ENCODE measurements around the gene TNFAIP2. TPM values are rescaled to one million over a fixed set of nuclear protein-coding genes. Genes with fewer than 3 reads are reported as not detected.

TNFAIP2 gene
- total and polyA plus RNA-seq, 4 donors, result 8.9 to 32.0 (median 22.4) TPM

DNA sequence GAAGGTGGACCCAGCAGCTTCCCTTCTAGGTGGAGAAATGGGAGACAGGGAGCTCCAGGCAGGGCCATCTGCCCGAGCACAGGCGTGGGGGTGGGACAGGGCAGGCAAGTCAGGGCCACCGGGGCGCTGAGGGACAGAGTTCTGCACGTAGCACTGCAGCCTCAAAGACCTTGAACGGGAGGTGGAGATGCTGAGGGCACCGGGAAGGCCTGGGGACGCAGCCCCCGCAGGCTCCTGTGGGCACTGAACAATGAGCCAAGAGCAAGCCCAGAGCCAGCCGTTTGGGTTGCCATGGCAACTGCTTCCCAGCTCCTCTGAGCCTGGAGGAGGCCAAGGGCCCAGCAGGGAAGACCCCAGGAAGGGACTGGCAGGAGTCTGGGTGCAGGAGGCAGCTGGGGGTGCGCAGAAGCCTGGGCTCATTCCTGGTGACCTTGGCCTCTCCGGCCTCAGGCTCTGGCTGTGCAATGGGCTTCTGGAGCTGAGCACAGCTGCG is 35.9 kb upstream of the TNFAIP2 start:
- no peak for TF ChIP-seq HNF4G (IDR thresholded peaks at IDR 0.05)
- WGBS, result 80% methylated on average over 13 of the region's 13 CpGs
- Histone ChIP-seq H3K27me3 (ENCODE audit: control insufficient read depth in 4 of 4, insufficient read depth in 4 of 4, low read length in 3 of 4) (no peaks in the 10 kb centered on the region), H3K9ac (ENCODE audit: low read depth in 1 of 2, low read length in 2 of 2) (no peak overlapping the region), H3K36me3 (ENCODE audit: control insufficient read depth in 4 of 4, insufficient read depth in 3 of 4, low read depth in 1 of 4, low read length in 3 of 4) (no peaks in the 10 kb centered on the region), H3K4me3 (ENCODE audit: low read depth in 1 of 3, low read length in 3 of 3) (no peak overlapping the region), H3K9me3 (ENCODE audit: control insufficient read depth in 4 of 4, low read length in 3 of 4) (no peaks in the 10 kb centered on the region), H3K4me1 (ENCODE audit: control insufficient read depth in 4 of 4, insufficient read depth in 4 of 4, low read length in 3 of 4) (peaks cover 5 to 18% (median 10%) of the 10 kb centered on the region in 4 donors), H3K27ac (ENCODE audit: low read depth in 1 of 2, low read length in 2 of 2) (no peak overlapping the region)
- no peak for DNase-seq (ENCODE audit: low spot score)

DNA sequence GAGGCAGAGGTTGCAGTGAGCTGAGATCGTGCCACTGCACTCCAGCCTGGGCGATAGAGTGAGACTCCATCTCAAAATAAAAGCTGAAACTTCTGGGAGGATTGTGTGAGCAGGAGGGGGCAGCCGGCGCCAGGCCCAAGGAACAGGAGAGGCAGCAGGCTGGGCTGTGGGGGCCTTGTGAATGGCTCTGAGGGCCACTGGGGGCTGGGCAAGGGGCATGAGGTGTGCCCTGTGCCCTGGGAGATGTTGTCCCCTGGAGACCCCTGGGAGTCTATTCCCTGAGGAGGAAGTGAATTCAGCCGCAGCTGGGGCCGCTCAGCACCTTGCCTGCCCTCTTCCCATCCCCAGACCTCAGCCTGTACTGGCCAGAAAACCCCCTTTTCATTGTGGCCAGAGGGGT is 34.3 kb upstream of the TNFAIP2 start:
- H3K9ac ChIP-seq (ENCODE audit: low read depth in 1 of 2, low read length in 2 of 2), result no peak overlapping the region
- DNase-seq (ENCODE audit: low spot score), result no peak
- H3K36me3 ChIP-seq (ENCODE audit: control insufficient read depth in 4 of 4, insufficient read depth in 3 of 4, low read depth in 1 of 4, low read length in 3 of 4), result no peaks in the 10 kb centered on the region
- no peaks in the 10 kb centered on the region for H3K9me3 ChIP-seq (ENCODE audit: control insufficient read depth in 4 of 4, low read length in 3 of 4)
- H3K4me3 ChIP-seq (ENCODE audit: low read depth in 1 of 3, low read length in 3 of 3), result no peak overlapping the region
- H3K27me3 ChIP-seq (ENCODE audit: control insufficient read depth in 4 of 4, insufficient read depth in 4 of 4, low read length in 3 of 4), result no peaks in the 10 kb centered on the region
- no peak overlapping the region for H3K27ac ChIP-seq (ENCODE audit: low read depth in 1 of 2, low read length in 2 of 2)
- H3K4me1 ChIP-seq (ENCODE audit: control insufficient read depth in 4 of 4, insufficient read depth in 4 of 4, low read length in 3 of 4), result peaks cover 5 to 20% (median 10%) of the 10 kb centered on the region in 4 donors
- 93% methylated on average over 6 of the region's 6 CpGs for WGBS
- TF ChIP-seq MAX (IDR thresholded peaks at IDR 0.05) (no peak), SP1 (IDR thresholded peaks at IDR 0.05) (no peak), TAF1 (conservative IDR thresholded peaks at IDR 0.05) (no peak), FOXA2 (IDR thresholded peaks at IDR 0.05) (no peak), NR2F2 (IDR thresholded peaks at IDR 0.05) (no peak), EGR1 (IDR thresholded peaks at IDR 0.05; ENCODE audit: low read depth in 2 of 2) (no peak), ATF3 (IDR thresholded peaks at IDR 0.05) (no peak), GABPA (IDR thresholded peaks at IDR 0.05 in 1 of 2, conservative IDR thresholded peaks at IDR 0.05 in 1 of 2) (no peak), RAD21 (IDR thresholded peaks at IDR 0.05) (no peak), REST (IDR thresholded peaks at IDR 0.05) (no peak), HNF4G (IDR thresholded peaks at IDR 0.05) (no peak), JUND (IDR thresholded peaks at IDR 0.05) (no peak), ZBTB33 (IDR thresholded peaks at IDR 0.05) (no peak), RXRA (IDR thresholded peaks at IDR 0.05) (no peak), FOXA1 (IDR thresholded peaks at IDR 0.05) (no peak), YY1 (IDR thresholded peaks at IDR 0.05) (no peak), HNF4A (conservative IDR thresholded peaks at IDR 0.05) (no peak)
- TF ChIP-seq, protein P1, sequence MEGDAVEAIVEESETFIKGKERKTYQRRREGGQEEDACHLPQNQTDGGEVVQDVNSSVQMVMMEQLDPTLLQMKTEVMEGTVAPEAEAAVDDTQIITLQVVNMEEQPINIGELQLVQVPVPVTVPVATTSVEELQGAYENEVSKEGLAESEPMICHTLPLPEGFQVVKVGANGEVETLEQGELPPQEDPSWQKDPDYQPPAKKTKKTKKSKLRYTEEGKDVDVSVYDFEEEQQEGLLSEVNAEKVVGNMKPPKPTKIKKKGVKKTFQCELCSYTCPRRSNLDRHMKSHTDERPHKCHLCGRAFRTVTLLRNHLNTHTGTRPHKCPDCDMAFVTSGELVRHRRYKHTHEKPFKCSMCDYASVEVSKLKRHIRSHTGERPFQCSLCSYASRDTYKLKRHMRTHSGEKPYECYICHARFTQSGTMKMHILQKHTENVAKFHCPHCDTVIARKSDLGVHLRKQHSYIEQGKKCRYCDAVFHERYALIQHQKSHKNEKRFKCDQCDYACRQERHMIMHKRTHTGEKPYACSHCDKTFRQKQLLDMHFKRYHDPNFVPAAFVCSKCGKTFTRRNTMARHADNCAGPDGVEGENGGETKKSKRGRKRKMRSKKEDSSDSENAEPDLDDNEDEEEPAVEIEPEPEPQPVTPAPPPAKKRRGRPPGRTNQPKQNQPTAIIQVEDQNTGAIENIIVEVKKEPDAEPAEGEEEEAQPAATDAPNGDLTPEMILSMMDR (IDR thresholded peaks at IDR 0.05; ENCODE audit: low read depth, low read length, missing input control), result no peak

Data from liver (tissue), 9 donors.